ENCODE measurements around the gene AQP1.

- TF ChIP-seq CTCF (IDR thresholded peaks at IDR 0.05): no peak
- no peak for TF ChIP-seq POLR2A (IDR thresholded peaks at IDR 0.05)
Observed at GRCh38 chr7:30862995-30863705, 48.5 kb upstream of the AQP1 start.

Measured in testis (tissue), 2 donors.